GM12864 (cell line): ENCODE results near the gene PFDN1.

Source experiments
- DNase-seq: peaks from one replicate; pipeline ENCODE4 v3.0.0-alpha.2; 2011; ENCODE audit warnings: low read depth
- H3K4me3 ChIP-seq: 2 replicates; pipeline ENCODE4 v1.5.1; 2011; ENCODE audit warnings: mild to moderate bottlenecking, low read depth, low read length, control low read depth
- TF ChIP-seq, protein P1 (sequence below): IDR thresholded peaks from 2 replicates; pipeline ENCODE4 v1.5.1; 2011; ENCODE audit warnings: low read depth, mild to moderate bottlenecking, moderate library complexity, low read length, control low read depth, inconsistent platforms; ENCODE audit errors: missing control alignments

PFDN1 gene

DNA sequence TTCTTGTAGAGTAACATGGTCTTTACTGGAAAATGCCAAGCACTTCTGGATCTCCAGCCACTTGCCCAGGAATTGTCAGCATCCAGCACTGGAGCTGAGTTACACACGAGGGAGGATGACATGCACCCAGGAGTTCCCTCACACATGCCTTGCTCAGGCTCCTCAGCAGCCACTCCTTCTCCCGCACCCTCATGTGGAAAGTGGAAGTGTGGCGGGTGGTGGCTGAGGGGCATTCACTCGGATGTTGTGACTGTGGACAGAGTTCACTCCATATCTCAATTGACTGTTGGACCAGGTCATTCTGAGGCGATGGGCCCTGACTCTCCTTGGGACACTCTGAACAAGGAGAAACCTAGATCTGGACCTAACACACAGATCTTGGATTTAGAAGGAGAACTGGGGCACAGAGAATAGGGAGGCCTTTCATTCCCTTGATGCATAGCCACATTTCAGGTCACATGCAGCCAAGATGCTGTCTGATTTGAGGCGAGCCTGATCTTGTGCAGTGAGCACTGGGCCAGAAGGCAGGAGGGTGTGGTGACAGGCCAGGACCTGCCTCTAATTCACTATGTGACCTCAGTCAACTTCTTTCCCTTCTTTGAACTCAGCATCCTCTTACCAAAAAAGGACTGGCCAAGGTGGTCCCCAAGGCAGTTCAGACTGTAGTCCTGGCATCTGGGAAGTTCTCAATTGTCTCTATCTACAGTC is 65.9 kb downstream of the PFDN1 start:
- H3K4me3 ChIP-seq = no peak overlapping the region
- DNase-seq = no peak
- TF ChIP-seq, protein P1, sequence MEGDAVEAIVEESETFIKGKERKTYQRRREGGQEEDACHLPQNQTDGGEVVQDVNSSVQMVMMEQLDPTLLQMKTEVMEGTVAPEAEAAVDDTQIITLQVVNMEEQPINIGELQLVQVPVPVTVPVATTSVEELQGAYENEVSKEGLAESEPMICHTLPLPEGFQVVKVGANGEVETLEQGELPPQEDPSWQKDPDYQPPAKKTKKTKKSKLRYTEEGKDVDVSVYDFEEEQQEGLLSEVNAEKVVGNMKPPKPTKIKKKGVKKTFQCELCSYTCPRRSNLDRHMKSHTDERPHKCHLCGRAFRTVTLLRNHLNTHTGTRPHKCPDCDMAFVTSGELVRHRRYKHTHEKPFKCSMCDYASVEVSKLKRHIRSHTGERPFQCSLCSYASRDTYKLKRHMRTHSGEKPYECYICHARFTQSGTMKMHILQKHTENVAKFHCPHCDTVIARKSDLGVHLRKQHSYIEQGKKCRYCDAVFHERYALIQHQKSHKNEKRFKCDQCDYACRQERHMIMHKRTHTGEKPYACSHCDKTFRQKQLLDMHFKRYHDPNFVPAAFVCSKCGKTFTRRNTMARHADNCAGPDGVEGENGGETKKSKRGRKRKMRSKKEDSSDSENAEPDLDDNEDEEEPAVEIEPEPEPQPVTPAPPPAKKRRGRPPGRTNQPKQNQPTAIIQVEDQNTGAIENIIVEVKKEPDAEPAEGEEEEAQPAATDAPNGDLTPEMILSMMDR = no peak

DNA sequence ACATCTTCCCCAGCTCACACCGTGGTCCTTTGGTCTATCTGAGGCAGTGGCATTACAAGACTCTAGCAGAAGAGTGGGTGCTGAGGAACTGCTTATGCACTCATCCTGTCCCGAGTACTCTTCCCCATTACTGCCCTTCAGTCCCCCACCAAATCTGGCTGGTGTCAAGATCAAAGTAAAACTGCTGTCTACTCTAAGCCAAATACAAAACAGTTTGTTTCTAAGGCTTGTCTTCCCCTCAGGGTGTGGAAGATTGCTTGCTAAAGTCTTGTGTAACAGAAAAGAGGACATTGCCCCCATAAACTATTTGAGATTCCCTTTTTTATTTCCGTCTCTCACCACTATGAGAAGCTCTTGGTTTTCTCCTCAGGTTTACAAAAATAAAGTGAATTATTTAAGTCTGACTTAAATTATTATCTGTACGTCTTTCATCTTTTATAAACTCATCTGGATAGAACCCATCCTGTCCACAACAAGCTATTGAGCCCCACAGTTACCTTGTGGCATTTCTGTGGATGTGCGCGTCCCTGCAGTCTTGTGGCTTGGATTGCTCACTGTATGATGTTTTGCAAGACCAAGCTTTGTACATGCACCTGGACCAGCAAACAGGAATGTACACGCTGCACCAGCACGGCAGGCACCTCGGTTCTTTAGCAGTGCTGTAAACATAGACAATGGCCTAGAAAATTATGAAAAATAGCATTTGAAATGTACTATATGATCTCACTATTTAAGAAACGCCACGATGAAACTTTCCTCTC is 66.9 kb downstream of the PFDN1 start:
- no peak for DNase-seq
- TF ChIP-seq, protein P1 = no peak
- no peak overlapping the region for H3K4me3 ChIP-seq

DNA sequence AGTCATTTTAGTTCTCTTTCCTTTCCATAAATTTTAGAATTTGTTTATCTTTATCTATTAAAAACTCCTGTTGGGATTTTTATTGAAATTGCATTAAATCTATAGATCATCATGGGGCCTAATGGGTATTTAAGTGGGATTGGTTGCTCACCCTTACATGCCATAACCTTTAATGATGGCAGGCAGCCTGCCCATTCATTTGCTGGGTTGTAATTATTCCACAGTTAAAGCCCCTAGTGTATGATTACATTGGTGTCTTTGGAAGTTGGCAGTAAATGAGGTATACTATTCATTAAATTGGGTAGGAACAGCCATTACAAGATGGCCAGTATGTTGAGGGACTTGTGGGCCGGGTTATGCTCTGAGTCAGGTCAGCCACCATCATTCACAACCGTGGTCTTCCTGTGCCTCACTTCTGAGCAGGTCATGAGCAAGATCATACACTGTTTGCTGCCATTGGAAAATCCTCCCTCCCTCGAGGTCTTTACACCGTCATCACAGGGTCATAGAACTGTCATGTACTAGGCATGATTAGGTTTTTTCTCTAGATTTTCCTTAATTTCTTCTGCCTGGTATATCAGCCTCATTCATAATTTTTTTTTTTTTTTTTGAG is 68.4 kb downstream of the PFDN1 start:
- TF ChIP-seq, protein P1 = no peak
- DNase-seq = no peak
- H3K4me3 ChIP-seq = no peak overlapping the region

- no peak overlapping the region for H3K4me3 ChIP-seq
- DNase-seq = no peak
- TF ChIP-seq, protein P1 = no peak
Measured at GRCh38 chr5:140232731-140233130, 70.2 kb downstream of the PFDN1 start.

GRCh38 chr5:140230373-140230772 is 72.5 kb downstream of the PFDN1 start:
- H3K4me3 ChIP-seq = no peak overlapping the region
- TF ChIP-seq, protein P1 = no peak
- DNase-seq = no peak

DNA sequence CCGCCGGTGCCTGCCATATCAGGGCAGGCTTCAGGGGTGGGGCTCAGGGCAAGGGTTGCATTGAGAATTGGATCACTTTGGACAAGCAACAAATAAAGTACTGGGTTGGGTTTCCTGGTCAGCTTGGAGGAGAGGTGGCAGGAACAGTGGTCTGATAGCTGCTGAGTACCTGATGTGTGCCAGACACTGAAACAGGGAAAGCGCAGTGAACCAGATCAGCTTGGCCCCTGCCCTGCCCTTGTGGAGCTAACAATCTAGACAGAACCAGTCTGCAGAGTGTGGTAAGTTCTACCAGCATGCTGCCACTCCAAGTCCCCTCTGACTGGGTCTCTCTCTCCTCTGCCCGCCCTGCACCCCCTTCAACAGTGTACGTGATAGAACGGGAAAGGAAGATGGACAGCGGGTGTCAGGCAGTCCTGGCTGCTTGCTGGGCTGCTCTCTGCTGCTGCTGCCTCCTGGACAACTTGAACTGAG is 74.5 kb downstream of the PFDN1 start:
- TF ChIP-seq, protein P1 = no peak
- H3K4me3 ChIP-seq = no peak overlapping the region
- DNase-seq = no peak
